IMR-90 (cell line): Measurements from ENCODE around the gene MADCAM1. TPM values are rescaled to one million over a fixed set of nuclear protein-coding genes. Genes with fewer than 3 reads are reported as not detected.
A peak's percentile ranks its signal among the peaks of the same experiment; 100 is the strongest.

Experiments used
- ATAC-seq: fragments of 200-7000 bp; cut with Tn5 transposase; 2 replicates; pipeline ENCODE4 v1.9.1; 2020; ENCODE audit warnings: low read depth, mild to moderate bottlenecking, moderate library complexity
- BruUV-seq: library from RNA; stranded (reverse); fragments of 400-500 nt; replicated peaks from 2 replicates; lab custom pipeline; 2021; lab: Mats Ljungman, UMichigan
- CTCF ChIA-PET: fragments of 300-600 bp; formaldehyde crosslinking; extraction: SDS; loops from one replicate; lab custom pipeline; 2021; ENCODE audit warnings: antibody characterized with exemption; lab: Yijun Ruan, JAX
- POLR2A ChIA-PET: fragments of 300-600 bp; sonication (Branson Sonifier 250); formaldehyde crosslinking; loops from one replicate; lab custom pipeline; 2022; ENCODE audit warnings: antibody characterized with exemption; ENCODE audit not compliant: unreplicated experiment; lab: Charles Lee
- DNase-seq: peaks from one replicate; pipeline ENCODE4 v3.0.0; 2013
- H2AFZ ChIP-seq: replicated peaks from 2 replicates; pipeline ENCODE3; 2013; ENCODE audit warnings: low read length, mild to moderate bottlenecking; ENCODE audit not compliant: poor library complexity
- H2AK5ac ChIP-seq: 2 replicates; pipeline ENCODE4 v1.6.1; 2013; ENCODE audit warnings: low read depth, low read length, inconsistent platforms
- H2AK9ac ChIP-seq: replicated peaks from 2 replicates; pipeline ENCODE3; 2013; ENCODE audit warnings: mild to moderate bottlenecking, low read depth, low read length, moderate library complexity; ENCODE audit not compliant: poor library complexity
- H2BK120ac ChIP-seq: 2 replicates; pipeline ENCODE4 v1.6.1; 2013; ENCODE audit warnings: low read depth, low read length, inconsistent platforms
- H2BK15ac ChIP-seq: 3 replicates; pipeline ENCODE4 v1.6.1; 2013; ENCODE audit warnings: low read depth, low read length, inconsistent platforms
- H2BK20ac ChIP-seq: 2 replicates; pipeline ENCODE4 v1.6.1; 2013; ENCODE audit warnings: low read depth, mild to moderate bottlenecking, inconsistent platforms, low read length, moderate library complexity
- H2BK5ac ChIP-seq: 2 replicates; pipeline ENCODE4 v1.6.1; 2013; ENCODE audit warnings: mild to moderate bottlenecking, low read depth, low read length, inconsistent platforms; ENCODE audit not compliant: poor library complexity, severe bottlenecking
- H3K14ac ChIP-seq: replicated peaks from 2 replicates; pipeline ENCODE4 v1.6.1; 2013; ENCODE audit warnings: low read depth, low read length, inconsistent platforms
- H3K18ac ChIP-seq: 2 replicates; pipeline ENCODE4 v1.6.1; 2013; ENCODE audit warnings: low read depth, low read length, control low read depth
- H3K23ac ChIP-seq: 2 replicates; pipeline ENCODE4 v1.6.1; 2013; ENCODE audit warnings: low read depth, low read length, inconsistent platforms
- H3K27ac ChIP-seq: 2 replicates; pipeline ENCODE4 v1.5.1; 2013; ENCODE audit warnings: mild to moderate bottlenecking, control low read depth, low read length; ENCODE audit not compliant: insufficient read depth
- H3K27me3 ChIP-seq: 2 replicates; pipeline ENCODE4 v1.6.1; 2013; ENCODE audit warnings: low read length; ENCODE audit not compliant: control insufficient read depth, insufficient read depth
- H3K36me3 ChIP-seq: 2 replicates; pipeline ENCODE4 v1.6.1; 2013; ENCODE audit warnings: low read length, mixed read lengths; ENCODE audit not compliant: control insufficient read depth, insufficient read depth
- H3K4ac ChIP-seq: 2 replicates; pipeline ENCODE4 v1.6.1; 2013; ENCODE audit warnings: low read depth, low read length, inconsistent platforms
- H3K4me1 ChIP-seq: 2 replicates; pipeline ENCODE4 v1.6.1; 2013; ENCODE audit warnings: low read length, mixed read lengths; ENCODE audit not compliant: control insufficient read depth, insufficient read depth
- H3K4me2 ChIP-seq: 2 replicates; pipeline ENCODE4 v1.6.1; 2013; ENCODE audit warnings: low read depth, mild to moderate bottlenecking, control low read depth, low read length, moderate library complexity
- H3K4me3 ChIP-seq: 2 replicates; pipeline ENCODE4 v1.5.1; 2013; ENCODE audit warnings: low read depth, mild to moderate bottlenecking, control low read depth, low read length, moderate library complexity; ENCODE audit not compliant: insufficient read depth
- H3K56ac ChIP-seq: 2 replicates; pipeline ENCODE4 v1.6.1; 2013; ENCODE audit warnings: low read length, inconsistent platforms; ENCODE audit not compliant: insufficient read depth; ENCODE audit errors: extremely low read depth
- H3K79me1 ChIP-seq, 2 experiments: 2 replicates each; pipeline ENCODE4 v1.6.1; 2013; ENCODE audit warnings: low read length in 2 of 2, inconsistent platforms in 1 of 2, low read depth in 1 of 2
- H3K9ac ChIP-seq: 2 replicates; pipeline ENCODE4 v1.6.1; 2013; ENCODE audit warnings: low read depth, low read length, control low read depth
- H3K9me1 ChIP-seq: 2 replicates; pipeline ENCODE4 v1.6.1; 2013; ENCODE audit warnings: low read length, inconsistent platforms; ENCODE audit not compliant: insufficient read depth
- H3K9me3 ChIP-seq: 2 replicates; pipeline ENCODE4 v1.6.1; 2013; ENCODE audit warnings: low read length; ENCODE audit not compliant: control insufficient read depth, insufficient read depth
- H4K20me1 ChIP-seq: 2 replicates; pipeline ENCODE4 v1.6.1; 2013; ENCODE audit warnings: low read length, inconsistent platforms; ENCODE audit not compliant: insufficient read depth
- H4K5ac ChIP-seq: 2 replicates; pipeline ENCODE4 v1.6.1; 2013; ENCODE audit warnings: mild to moderate bottlenecking, low read depth, low read length, control low read depth
- H4K8ac ChIP-seq, 2 experiments: 2 replicates each; pipeline ENCODE4 v1.6.1; 2013; ENCODE audit warnings: low read depth in 2 of 2, low read length in 2 of 2, control low read depth in 1 of 2, inconsistent platforms in 1 of 2
- H4K91ac ChIP-seq: 2 replicates; pipeline ENCODE4 v1.6.1; 2013; ENCODE audit warnings: low read depth, low read length, inconsistent platforms; ENCODE audit not compliant: insufficient read depth
- BHLHE40 ChIP-seq: fragments of 150-350 bp; IDR thresholded peaks from 2 replicates; pipeline ENCODE4 v1.6.1; 2016; ENCODE audit warnings: mild to moderate bottlenecking, low read depth, low read length
- CEBPB ChIP-seq: IDR thresholded peaks from 2 replicates; pipeline ENCODE4 v1.6.1; 2012; ENCODE audit warnings: low read depth, low read length, improper control_type of control experiment
- CHD1 ChIP-seq: IDR thresholded peaks from 2 replicates; pipeline ENCODE4 v1.6.1; 2012; ENCODE audit warnings: low read depth, low read length, improper control_type of control experiment
- FOS ChIP-seq: fragments of 150-350 bp; IDR thresholded peaks from 2 replicates; pipeline ENCODE4 v1.6.1; 2016; ENCODE audit warnings: low read depth, low read length
- MAFK ChIP-seq: IDR thresholded peaks from 2 replicates; pipeline ENCODE4 v1.6.1; 2012; ENCODE audit warnings: low read depth, low read length, improper control_type of control experiment
- MAZ ChIP-seq: IDR thresholded peaks from 2 replicates; pipeline ENCODE4 v1.6.1; 2012; ENCODE audit warnings: low read depth, mild to moderate bottlenecking, low read length, improper control_type of control experiment, moderate library complexity, borderline replicate concordance
- MXI1 ChIP-seq: IDR thresholded peaks from 2 replicates; pipeline ENCODE4 v1.6.1; 2012; ENCODE audit warnings: low read depth, mild to moderate bottlenecking, low read length, moderate library complexity, borderline replicate concordance
- NFE2L2 ChIP-seq: fragments of 150-350 bp; IDR thresholded peaks from 2 replicates; pipeline ENCODE4 v1.6.1; 2016; ENCODE audit warnings: low read depth, mild to moderate bottlenecking, low read length
- POLR2A ChIP-seq: IDR thresholded peaks from 2 replicates; pipeline ENCODE4 v1.6.1; 2012; ENCODE audit warnings: mild to moderate bottlenecking, low read depth, low read length
- RAD21 ChIP-seq: IDR thresholded peaks from 2 replicates; pipeline ENCODE4 v1.6.1; 2012; ENCODE audit warnings: low read length, improper control_type of control experiment
- RCOR1 ChIP-seq: IDR thresholded peaks from 2 replicates; pipeline ENCODE4 v1.6.1; 2012; ENCODE audit warnings: mild to moderate bottlenecking, low read length, improper control_type of control experiment; ENCODE audit not compliant: insufficient replicate concordance
- RFX5 ChIP-seq: IDR thresholded peaks from 2 replicates; pipeline ENCODE4 v1.8.0; 2012; ENCODE audit warnings: low read depth, mild to moderate bottlenecking, low read length, moderate library complexity
- SMC3 ChIP-seq: fragments of 150-350 bp; IDR thresholded peaks from 2 replicates; pipeline ENCODE4 v1.6.1; 2016; ENCODE audit warnings: low read depth, mild to moderate bottlenecking, antibody characterized with exemption, low read length, moderate library complexity
- WGBS, 2 experiments: methylation state at CpG; one replicate each; pipeline versions ENCODE4 v1.1.5 to v1.1.7; 2013; ENCODE audit warnings: missing lambda C conversion rate in 2 of 2; ENCODE audit not compliant: insufficient read length in 1 of 2; ENCODE audit errors: extremely low coverage in 2 of 2; 5-methylcytosine and 5-hydroxymethylcytosine counted together
- dilution Hi-C: fragments of 300-500 bp; cut with HindIII; formaldehyde crosslinking; loops from one replicate; pipeline ENCODE4 v1.14.3; 2018; ENCODE audit warnings: low sequenced_read_pairs; ENCODE audit not compliant: unreplicated experiment
- in situ Hi-C: fragments of 300-500 bp; cut with MboI; formaldehyde crosslinking; loops from 3 replicates; pipeline ENCODE4 v1.14.3; 2019; ENCODE audit warnings: low sequenced_read_pairs, inconsistent platforms, mixed read lengths
- intact Hi-C: fragments of 100-400 bp; cut with micrococcal nuclease; formaldehyde crosslinking; loops from 2 replicates; pipeline ENCODE4 v1.10.0; 2022
- polyA plus RNA-seq, 3 experiments: library from polyadenylated mRNA; depleted of rRNA; stranded (reverse); fragments of >200 nt; gene quantifications; 2 replicates each; pipeline ENCODE4 v1.2.3, GENCODE V29; 2012; ENCODE audit warnings: low replicate concordance in 1 of 3
- total RNA-seq: library from RNA; depleted of rRNA; stranded (reverse); fragments of >200 nt; gene quantifications from 2 replicates; pipeline ENCODE4 v1.2.3, GENCODE V29; 2012
- TF ChIP-seq, protein P1 (sequence below): fragments of 150-350 bp; IDR thresholded peaks from 2 replicates; pipeline ENCODE4 v1.6.1; 2016; ENCODE audit warnings: low read depth, mild to moderate bottlenecking, low read length, moderate library complexity, borderline replicate concordance
- TF ChIP-seq, protein P2 (sequence below): conservative IDR thresholded peaks from 2 replicates; pipeline ENCODE4 v1.5.1; 2012; ENCODE audit warnings: mild to moderate bottlenecking, low read depth, low read length, improper control_type of control experiment
- TF ChIP-seq, protein P3 (sequence below): fragments of 150-350 bp; IDR thresholded peaks from 2 replicates; pipeline ENCODE4 v1.6.1; 2017; ENCODE audit warnings: mild to moderate bottlenecking, antibody characterized with exemption, low read length, low read depth

The MADCAM1 gene
- total and polyA plus RNA-seq, 2 of the 4 experiments (the other 2 are of a cell fraction): 0.24 TPM; not detected in 1

DNA sequence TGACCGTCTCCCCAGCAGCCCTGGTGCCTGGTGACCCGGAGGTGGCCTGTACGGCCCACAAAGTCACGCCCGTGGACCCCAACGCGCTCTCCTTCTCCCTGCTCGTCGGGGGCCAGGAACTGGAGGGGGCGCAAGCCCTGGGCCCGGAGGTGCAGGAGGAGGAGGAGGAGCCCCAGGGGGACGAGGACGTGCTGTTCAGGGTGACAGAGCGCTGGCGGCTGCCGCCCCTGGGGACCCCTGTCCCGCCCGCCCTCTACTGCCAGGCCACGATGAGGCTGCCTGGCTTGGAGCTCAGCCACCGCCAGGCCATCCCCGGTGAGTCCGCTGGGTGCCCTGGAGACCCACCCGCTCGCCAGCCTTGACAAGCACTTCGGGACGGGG lies 2.2 kb downstream of the MADCAM1 start:
- no peak overlapping the region for H3K23ac ChIP-seq
- H3K79me1 ChIP-seq: no peaks in the 10 kb centered on the region
- H4K5ac ChIP-seq: no peak overlapping the region
- no peak overlapping the region for H3K4me3 ChIP-seq
- H4K20me1 ChIP-seq: no peaks in the 10 kb centered on the region
- intact Hi-C loops (no loop called here), dilution Hi-C loops (no loop called here), in situ Hi-C loops (no loop called here)
- H3K4ac ChIP-seq: no peak overlapping the region
- no peak overlapping the region for H3K27ac ChIP-seq
- POLR2A ChIA-PET: no interaction called here
- H3K4me1 ChIP-seq: no peaks in the 10 kb centered on the region; the same call in 1 of the 2 replicates
- no peaks in the 10 kb centered on the region for H3K9me1 ChIP-seq
- peaks cover 32% of the 10 kb centered on the region for H3K27me3 ChIP-seq
- H4K91ac ChIP-seq: no peak overlapping the region
- H3K18ac ChIP-seq: no peak overlapping the region
- peak overlapping the region; percentile 27 for H2AFZ ChIP-seq
- H3K36me3 ChIP-seq: no peaks in the 10 kb centered on the region
- no peak overlapping the region for H3K56ac ChIP-seq
- no peak for ATAC-seq
- H3K4me2 ChIP-seq: no peak overlapping the region
- no TSS peak for BruUV-seq
- H3K9me3 ChIP-seq: no peaks in the 10 kb centered on the region
- WGBS, 2 experiments: 9% methylated on average over 8 of the region's 26 CpGs; no CpG with 5 or more reads in 1 of the 2 experiments
- no peak overlapping the region for H2AK5ac ChIP-seq
- CTCF ChIA-PET: no interaction called here
- H3K14ac ChIP-seq: no peak overlapping the region
- no peak overlapping the region for H3K9ac ChIP-seq
- no peak for DNase-seq
- no peak overlapping the region for H2BK15ac ChIP-seq
- H2BK5ac ChIP-seq: no peak overlapping the region
- no peak overlapping the region for H4K8ac ChIP-seq
- no peak overlapping the region for H2AK9ac ChIP-seq
- H2BK20ac ChIP-seq: no peak overlapping the region
- H2BK120ac ChIP-seq: no peak overlapping the region
- no peak for TF ChIP-seq MXI1
- TF ChIP-seq, protein P1, sequence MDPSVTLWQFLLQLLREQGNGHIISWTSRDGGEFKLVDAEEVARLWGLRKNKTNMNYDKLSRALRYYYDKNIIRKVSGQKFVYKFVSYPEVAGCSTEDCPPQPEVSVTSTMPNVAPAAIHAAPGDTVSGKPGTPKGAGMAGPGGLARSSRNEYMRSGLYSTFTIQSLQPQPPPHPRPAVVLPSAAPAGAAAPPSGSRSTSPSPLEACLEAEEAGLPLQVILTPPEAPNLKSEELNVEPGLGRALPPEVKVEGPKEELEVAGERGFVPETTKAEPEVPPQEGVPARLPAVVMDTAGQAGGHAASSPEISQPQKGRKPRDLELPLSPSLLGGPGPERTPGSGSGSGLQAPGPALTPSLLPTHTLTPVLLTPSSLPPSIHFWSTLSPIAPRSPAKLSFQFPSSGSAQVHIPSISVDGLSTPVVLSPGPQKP: no peak
- TF ChIP-seq CEBPB: no peak
- TF ChIP-seq RFX5: no peak
- no peak for TF ChIP-seq POLR2A
- TF ChIP-seq, protein P2, sequence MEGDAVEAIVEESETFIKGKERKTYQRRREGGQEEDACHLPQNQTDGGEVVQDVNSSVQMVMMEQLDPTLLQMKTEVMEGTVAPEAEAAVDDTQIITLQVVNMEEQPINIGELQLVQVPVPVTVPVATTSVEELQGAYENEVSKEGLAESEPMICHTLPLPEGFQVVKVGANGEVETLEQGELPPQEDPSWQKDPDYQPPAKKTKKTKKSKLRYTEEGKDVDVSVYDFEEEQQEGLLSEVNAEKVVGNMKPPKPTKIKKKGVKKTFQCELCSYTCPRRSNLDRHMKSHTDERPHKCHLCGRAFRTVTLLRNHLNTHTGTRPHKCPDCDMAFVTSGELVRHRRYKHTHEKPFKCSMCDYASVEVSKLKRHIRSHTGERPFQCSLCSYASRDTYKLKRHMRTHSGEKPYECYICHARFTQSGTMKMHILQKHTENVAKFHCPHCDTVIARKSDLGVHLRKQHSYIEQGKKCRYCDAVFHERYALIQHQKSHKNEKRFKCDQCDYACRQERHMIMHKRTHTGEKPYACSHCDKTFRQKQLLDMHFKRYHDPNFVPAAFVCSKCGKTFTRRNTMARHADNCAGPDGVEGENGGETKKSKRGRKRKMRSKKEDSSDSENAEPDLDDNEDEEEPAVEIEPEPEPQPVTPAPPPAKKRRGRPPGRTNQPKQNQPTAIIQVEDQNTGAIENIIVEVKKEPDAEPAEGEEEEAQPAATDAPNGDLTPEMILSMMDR: no peak
- TF ChIP-seq RCOR1: no peak
- no peak for TF ChIP-seq FOS
- no peak for TF ChIP-seq MAFK
- TF ChIP-seq BHLHE40: no peak
- TF ChIP-seq, protein P3, sequence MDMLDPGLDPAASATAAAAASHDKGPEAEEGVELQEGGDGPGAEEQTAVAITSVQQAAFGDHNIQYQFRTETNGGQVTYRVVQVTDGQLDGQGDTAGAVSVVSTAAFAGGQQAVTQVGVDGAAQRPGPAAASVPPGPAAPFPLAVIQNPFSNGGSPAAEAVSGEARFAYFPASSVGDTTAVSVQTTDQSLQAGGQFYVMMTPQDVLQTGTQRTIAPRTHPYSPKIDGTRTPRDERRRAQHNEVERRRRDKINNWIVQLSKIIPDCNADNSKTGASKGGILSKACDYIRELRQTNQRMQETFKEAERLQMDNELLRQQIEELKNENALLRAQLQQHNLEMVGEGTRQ: no peak
- no peak for TF ChIP-seq RAD21
- TF ChIP-seq NFE2L2: no peak
- TF ChIP-seq CHD1: no peak
- TF ChIP-seq SMC3: no peak
- TF ChIP-seq MAZ: no peak
